Measurements from ENCODE around the gene BPGM.

- TF ChIP-seq, protein P1, sequence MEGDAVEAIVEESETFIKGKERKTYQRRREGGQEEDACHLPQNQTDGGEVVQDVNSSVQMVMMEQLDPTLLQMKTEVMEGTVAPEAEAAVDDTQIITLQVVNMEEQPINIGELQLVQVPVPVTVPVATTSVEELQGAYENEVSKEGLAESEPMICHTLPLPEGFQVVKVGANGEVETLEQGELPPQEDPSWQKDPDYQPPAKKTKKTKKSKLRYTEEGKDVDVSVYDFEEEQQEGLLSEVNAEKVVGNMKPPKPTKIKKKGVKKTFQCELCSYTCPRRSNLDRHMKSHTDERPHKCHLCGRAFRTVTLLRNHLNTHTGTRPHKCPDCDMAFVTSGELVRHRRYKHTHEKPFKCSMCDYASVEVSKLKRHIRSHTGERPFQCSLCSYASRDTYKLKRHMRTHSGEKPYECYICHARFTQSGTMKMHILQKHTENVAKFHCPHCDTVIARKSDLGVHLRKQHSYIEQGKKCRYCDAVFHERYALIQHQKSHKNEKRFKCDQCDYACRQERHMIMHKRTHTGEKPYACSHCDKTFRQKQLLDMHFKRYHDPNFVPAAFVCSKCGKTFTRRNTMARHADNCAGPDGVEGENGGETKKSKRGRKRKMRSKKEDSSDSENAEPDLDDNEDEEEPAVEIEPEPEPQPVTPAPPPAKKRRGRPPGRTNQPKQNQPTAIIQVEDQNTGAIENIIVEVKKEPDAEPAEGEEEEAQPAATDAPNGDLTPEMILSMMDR (IDR thresholded peaks at IDR 0.05), result no peak
- no peak for TF ChIP-seq EZH2 (IDR thresholded peaks at IDR 0.05; ENCODE audit: borderline replicate concordance, insufficient read depth, low read depth, low read length, poor library complexity, severe bottlenecking)
These were observed 30.1 kb downstream of the BPGM start for GRCh38 chr7:134676743-134677142.
